HCT116 (cell line): Measurements from ENCODE around the gene CTNND2.

Source experiments
- CEBPB ChIP-seq: IDR thresholded peaks from 2 replicates; pipeline ENCODE4 v1.6.1; 2012; ENCODE audit warnings: low read depth
- CTCF ChIP-seq, 3 experiments: fragments of 200-600 bp in 1 of 3; sonication (generic) in 1 of 3; IDR thresholded peaks in 2 of 3; conservative IDR thresholded peaks in 1 of 3; 2 replicates each; pipeline ENCODE4 v1.5.1; 2012 to 2017; ENCODE audit warnings: low read depth in 2 of 3, low read length in 2 of 3, antibody characterized with exemption in 1 of 3, borderline replicate concordance in 1 of 3, control low read depth in 1 of 3, mild to moderate bottlenecking in 1 of 3, mixed read lengths in 1 of 3, mixed run types in 1 of 3, moderate library complexity in 1 of 3; ENCODE audit not compliant: insufficient read depth in 1 of 3
- REST ChIP-seq: IDR thresholded peaks from 2 replicates; pipeline ENCODE4 v1.6.1; 2012; ENCODE audit warnings: low read depth
- SP1 ChIP-seq: IDR thresholded peaks from 2 replicates; pipeline ENCODE4 v1.6.1; 2012; ENCODE audit warnings: low read depth

DNA sequence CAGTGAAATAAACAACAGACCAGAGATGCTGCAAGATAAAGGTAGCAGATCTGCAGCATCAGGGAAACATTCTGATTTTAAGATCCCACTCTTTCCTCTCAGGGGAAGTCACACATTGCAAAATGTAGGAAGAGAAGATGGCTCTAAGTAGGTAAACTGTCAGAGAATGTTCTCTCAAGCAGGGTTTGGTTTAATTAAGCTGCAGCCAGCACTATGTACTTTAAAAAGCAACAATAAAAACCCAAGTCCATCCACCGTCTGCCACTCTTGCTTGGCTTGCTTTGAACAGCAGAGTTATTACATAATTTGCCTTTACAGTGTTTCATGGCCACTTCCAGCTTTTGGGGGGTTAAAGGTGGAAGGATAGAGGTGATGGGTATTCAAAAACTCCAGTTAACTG, 800.0 kb downstream of the CTNND2 start:
- TF ChIP-seq SP1 = no peak
- TF ChIP-seq CEBPB = no peak
- no peak for TF ChIP-seq CTCF (IDR thresholded peaks at IDR 0.05 in 2 of 3, conservative IDR thresholded peaks at IDR 0.05 in 1 of 3; ENCODE audit: borderline replicate concordance in 1 of 3, insufficient read depth in 1 of 3, low read depth in 2 of 3, low read length in 2 of 3)
- TF ChIP-seq REST = no peak
